Spinal cord (tissue), 10 donors: ENCODE results near the gene NPHP4. TPM values are rescaled to one million over a fixed set of nuclear protein-coding genes. Genes with fewer than 3 reads are reported as not detected.

Experiments used
- DNase-seq, 6 donors: peaks; one replicate each; pipeline versions ENCODE4 v3.0.0 to v3.0.0-alpha.2; 2013 to 2015; ENCODE audit warnings: low spot score in 6 of 6, low read depth in 4 of 6
- H3K27ac ChIP-seq: one replicate; pipeline ENCODE4 v1.5.1; 2013; ENCODE audit warnings: low read depth, low read length, control low read depth
- H3K27me3 ChIP-seq: one replicate; pipeline ENCODE4 v1.6.1; 2013; ENCODE audit warnings: low read length; ENCODE audit not compliant: control insufficient read depth, insufficient read depth
- H3K36me3 ChIP-seq: one replicate; pipeline ENCODE4 v1.6.1; 2013; ENCODE audit warnings: low read length; ENCODE audit not compliant: control insufficient read depth, insufficient read depth
- H3K4me1 ChIP-seq: one replicate; pipeline ENCODE4 v1.6.1; 2013; ENCODE audit warnings: low read length; ENCODE audit not compliant: control insufficient read depth, insufficient read depth
- H3K4me3 ChIP-seq: one replicate; pipeline ENCODE4 v1.5.1; 2013; ENCODE audit warnings: low read depth, low read length, control low read depth
- H3K9me3 ChIP-seq: one replicate; pipeline ENCODE4 v1.6.1; 2013; ENCODE audit warnings: low read length; ENCODE audit not compliant: control insufficient read depth, insufficient read depth
- WGBS: methylation state at CpG from one replicate; pipeline ENCODE4 v1.1.5; 2013; ENCODE audit warnings: missing lambda C conversion rate; ENCODE audit not compliant: insufficient coverage; 5-methylcytosine and 5-hydroxymethylcytosine counted together
- polyA plus RNA-seq, 2 donors: library from polyadenylated mRNA; unstranded; fragments of 120-200 nt; gene quantifications; one replicate each; pipeline ENCODE4 v1.2.1, GENCODE V29; 2013; ENCODE audit not compliant: insufficient read length in 2 of 2
- total RNA-seq, 2 donors: library from RNA; depleted of rRNA in 1 of 2; stranded (reverse); fragments of 120-200 nt in 1 of 2; fragments of >200 nt in 1 of 2; gene quantifications; one replicate each; pipeline versions ENCODE4 v1.2.3 to v1.2.4, GENCODE V29; 2013 to 2014
- donor health status: healthy.

NPHP4 gene
- total and polyA plus RNA-seq, 4 donors = 8.0 to 19.2 (median 13.3) TPM

DNA sequence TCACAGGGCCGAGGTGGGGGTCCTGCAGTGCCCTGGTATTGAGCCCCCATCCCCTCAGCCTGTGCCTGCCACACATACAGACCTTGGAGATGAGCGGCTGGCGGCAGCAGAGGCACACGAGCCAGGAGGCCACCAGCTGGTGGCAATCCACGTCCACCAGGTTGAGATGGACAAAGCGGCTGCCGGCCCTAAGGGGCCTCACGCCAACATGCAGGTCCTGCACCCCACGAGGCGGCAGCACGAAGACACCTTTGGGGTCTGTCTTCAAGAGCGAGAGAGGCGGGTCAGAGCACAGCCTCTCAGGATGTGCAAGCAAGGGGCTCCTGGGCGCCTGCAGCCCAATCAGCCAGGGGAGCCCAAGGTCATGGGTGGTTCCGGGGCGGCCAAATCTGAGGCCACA lies 128.0 kb downstream of the NPHP4 start:
- H3K27ac ChIP-seq = no peak overlapping the region
- 93% methylated on average over 16 of the region's 16 CpGs for WGBS
- DNase-seq = no peak
- H3K36me3 ChIP-seq = peaks cover 85% of the 10 kb centered on the region
- H3K4me3 ChIP-seq = no peak overlapping the region
- no peaks in the 10 kb centered on the region for H3K27me3 ChIP-seq
- H3K4me1 ChIP-seq = peaks cover 5% of the 10 kb centered on the region
- no peaks in the 10 kb centered on the region for H3K9me3 ChIP-seq

DNA sequence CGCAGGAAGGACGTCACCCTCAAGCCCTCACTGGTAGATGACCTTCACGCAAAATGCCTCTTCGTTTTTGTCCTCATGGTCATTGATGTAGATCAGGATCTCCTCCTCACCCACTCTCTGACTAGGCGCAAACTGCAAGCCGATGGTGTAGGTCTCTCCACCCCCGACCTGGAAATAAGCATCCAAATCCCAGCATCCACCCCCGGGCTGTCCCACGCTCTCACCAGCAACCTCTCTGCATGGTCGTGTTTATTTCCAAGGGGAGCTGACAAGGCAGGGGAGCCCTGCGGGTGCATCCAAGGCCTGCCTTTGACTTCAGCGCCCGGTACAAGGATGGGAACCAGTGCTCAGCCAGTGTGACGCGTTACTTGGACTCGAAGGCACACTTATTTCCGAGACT lies 129.0 kb downstream of the NPHP4 start:
- Histone ChIP-seq H3K4me1 (peaks cover 8% of the 10 kb centered on the region), H3K9me3 (no peaks in the 10 kb centered on the region), H3K4me3 (no peak overlapping the region), H3K36me3 (peaks cover 89% of the 10 kb centered on the region), H3K27me3 (no peaks in the 10 kb centered on the region), H3K27ac (no peak overlapping the region)
- 92% methylated on average over 17 of the region's 17 CpGs for WGBS
- no peak for DNase-seq

DNA sequence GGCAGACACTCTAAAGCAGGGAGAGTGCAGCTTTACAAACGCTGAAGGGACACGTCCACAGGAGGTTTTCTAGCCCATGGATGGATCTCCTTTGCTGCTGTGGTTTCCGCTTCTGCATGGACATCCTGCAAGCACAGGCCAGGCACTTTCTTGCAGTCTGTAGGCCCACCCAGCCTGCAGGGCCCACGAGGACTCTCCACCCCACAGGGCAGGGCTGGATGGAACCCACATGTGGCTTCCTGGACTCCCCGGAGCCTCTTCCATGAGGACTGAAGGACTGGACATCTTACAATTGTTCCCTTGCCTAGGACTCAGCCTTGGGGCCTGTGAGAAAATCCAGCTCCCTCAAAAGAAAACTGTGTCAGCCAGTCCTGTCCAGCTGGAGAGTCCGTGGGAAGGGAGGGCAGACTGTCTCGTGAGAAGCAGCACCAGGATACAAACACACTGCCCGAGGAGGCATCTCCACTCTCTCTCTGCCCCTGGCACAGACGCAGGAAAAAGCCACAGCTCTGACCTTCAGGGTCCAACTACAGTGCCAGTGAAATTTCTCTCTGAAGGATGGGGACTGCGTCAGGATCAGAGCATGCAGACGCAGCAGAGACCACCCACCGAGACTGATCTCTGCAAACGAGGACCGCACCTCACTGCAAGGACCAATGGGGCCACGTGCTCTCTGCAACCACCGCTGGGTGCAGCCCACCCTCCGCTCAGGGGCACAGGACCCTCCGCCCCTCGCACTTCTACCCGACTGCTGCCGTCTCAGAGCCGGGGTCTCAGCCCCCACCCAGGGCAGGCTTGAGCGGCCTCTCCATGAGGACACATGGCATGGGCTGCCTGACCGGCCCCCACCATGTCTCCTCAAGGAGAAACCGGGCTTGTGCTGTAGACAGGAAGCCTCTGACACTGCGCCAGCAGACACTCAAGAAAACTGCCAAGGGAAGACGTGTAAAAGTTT lies 130.1 kb downstream of the NPHP4 start:
- Histone ChIP-seq H3K36me3 (peaks cover 87% of the 10 kb centered on the region), H3K4me1 (peaks cover 18% of the 10 kb centered on the region), H3K4me3 (no peak overlapping the region), H3K27ac (no peak overlapping the region), H3K27me3 (no peaks in the 10 kb centered on the region), H3K9me3 (no peaks in the 10 kb centered on the region)
- WGBS = 85% methylated on average over 23 of the region's 27 CpGs
- DNase-seq = no peak

DNA sequence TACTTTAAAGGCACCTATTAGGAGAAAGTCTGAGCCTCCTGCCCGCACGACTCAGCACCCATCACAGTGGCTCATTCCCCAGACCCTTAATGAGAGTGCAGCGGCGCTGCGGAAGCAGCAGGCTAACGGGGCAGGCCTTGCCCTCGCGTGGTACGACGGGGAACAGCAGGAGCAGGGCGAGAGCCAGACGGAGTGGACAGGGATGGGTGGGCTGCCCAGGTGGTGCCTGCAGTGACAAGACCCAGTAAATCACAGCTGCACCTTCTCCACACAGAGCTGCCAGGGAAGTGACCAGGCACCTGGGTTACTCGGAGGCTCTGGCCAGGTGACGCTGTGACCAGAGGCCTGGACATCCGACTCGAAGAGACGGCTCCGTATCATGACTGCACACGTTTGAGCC lies 131.9 kb downstream of the NPHP4 start:
- no peaks in the 10 kb centered on the region for H3K9me3 ChIP-seq
- H3K36me3 ChIP-seq = peaks cover 83% of the 10 kb centered on the region
- H3K27ac ChIP-seq = no peak overlapping the region
- H3K4me3 ChIP-seq = no peak overlapping the region
- DNase-seq = peak in 1 of 6 donors; percentile 34
- 91% methylated on average over 12 of the region's 19 CpGs for WGBS
- H3K4me1 ChIP-seq = peaks cover 16% of the 10 kb centered on the region
- H3K27me3 ChIP-seq = no peaks in the 10 kb centered on the region

DNA sequence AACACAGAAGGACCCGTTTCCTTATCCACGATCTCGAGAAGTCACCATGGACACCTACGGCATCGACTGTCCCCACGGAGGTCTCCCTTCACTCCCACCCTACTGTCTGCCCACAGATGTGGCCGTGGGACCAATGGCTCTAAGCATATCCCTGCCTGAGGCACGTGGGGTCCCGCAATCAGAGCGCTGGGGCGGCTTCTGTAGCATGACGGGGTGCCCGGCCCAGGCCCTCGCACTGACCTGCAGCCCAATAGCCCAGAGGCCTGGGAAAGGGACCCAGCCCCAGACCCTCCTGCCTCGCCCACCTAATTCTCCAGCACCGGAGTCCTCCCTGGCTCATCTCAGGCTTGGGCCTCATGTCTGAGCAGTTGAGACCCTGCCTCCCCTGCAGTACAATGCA lies 132.5 kb downstream of the NPHP4 start:
- peaks cover 80% of the 10 kb centered on the region for H3K36me3 ChIP-seq
- no peak overlapping the region for H3K4me3 ChIP-seq
- H3K27me3 ChIP-seq = no peaks in the 10 kb centered on the region
- no peak for DNase-seq
- WGBS = 97% methylated on average over 16 of the region's 16 CpGs
- H3K4me1 ChIP-seq = peaks cover 16% of the 10 kb centered on the region
- H3K9me3 ChIP-seq = no peaks in the 10 kb centered on the region
- H3K27ac ChIP-seq = no peak overlapping the region

DNA sequence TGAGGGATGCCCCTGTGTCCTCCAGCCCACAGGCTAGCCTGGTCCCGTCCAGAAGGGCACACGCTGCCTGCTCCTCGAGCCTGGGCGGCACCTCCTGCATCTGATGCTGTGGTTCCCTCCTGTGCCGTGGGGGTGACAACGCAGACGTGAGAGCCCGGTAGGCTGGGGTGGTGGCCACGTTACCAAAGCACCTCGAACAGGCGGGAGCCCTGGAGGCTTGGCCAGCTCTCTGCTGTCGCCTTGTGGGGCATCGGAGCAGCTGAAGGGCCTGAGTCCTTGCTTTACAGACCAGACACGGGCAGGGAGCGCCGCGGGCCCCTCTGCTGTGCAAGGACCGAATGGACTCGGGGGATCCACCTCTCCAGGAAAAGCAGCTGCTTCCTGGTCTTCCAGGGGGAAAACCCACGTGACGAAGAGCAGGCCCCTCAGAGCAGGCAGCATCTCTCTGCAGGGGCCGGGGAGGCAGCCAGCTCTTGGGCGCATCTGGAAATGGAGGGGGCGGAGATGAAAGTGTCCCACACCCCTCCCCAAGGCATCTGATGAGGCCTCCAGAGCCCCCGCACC lies 133.3 kb downstream of the NPHP4 start:
- peaks cover 72% of the 10 kb centered on the region for H3K36me3 ChIP-seq
- no peak overlapping the region for H3K4me3 ChIP-seq
- peaks cover 16% of the 10 kb centered on the region for H3K4me1 ChIP-seq
- no peaks in the 10 kb centered on the region for H3K27me3 ChIP-seq
- no peak overlapping the region for H3K27ac ChIP-seq
- DNase-seq = no peak
- H3K9me3 ChIP-seq = no peaks in the 10 kb centered on the region
- 83% methylated on average over 21 of the region's 25 CpGs for WGBS

DNA sequence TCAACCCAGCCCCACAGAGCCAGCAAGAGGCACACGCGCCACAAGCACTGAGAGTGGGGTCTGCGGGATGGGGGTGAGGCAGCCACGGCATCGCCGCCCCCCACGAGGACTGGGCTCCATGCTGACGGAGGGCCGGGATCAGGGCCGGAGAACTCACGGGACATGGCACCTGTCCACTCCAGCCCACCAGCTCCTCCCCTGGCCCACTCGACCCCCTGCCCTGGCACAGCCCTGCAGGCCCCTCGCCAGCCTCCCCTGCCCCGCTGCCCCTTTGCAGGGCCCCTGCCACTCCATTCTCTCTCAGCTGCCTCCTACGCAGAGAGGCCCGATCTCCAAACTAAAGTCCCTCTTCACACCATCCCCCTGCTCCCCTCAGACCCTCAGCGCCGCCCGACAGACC lies 134.0 kb downstream of the NPHP4 start:
- Histone ChIP-seq H3K9me3 (no peaks in the 10 kb centered on the region), H3K27me3 (no peaks in the 10 kb centered on the region), H3K36me3 (peaks cover 65% of the 10 kb centered on the region), H3K27ac (no peak overlapping the region), H3K4me3 (no peak overlapping the region), H3K4me1 (peaks cover 16% of the 10 kb centered on the region)
- no peak for DNase-seq
- 85% methylated on average over 18 of the region's 19 CpGs for WGBS

DNA sequence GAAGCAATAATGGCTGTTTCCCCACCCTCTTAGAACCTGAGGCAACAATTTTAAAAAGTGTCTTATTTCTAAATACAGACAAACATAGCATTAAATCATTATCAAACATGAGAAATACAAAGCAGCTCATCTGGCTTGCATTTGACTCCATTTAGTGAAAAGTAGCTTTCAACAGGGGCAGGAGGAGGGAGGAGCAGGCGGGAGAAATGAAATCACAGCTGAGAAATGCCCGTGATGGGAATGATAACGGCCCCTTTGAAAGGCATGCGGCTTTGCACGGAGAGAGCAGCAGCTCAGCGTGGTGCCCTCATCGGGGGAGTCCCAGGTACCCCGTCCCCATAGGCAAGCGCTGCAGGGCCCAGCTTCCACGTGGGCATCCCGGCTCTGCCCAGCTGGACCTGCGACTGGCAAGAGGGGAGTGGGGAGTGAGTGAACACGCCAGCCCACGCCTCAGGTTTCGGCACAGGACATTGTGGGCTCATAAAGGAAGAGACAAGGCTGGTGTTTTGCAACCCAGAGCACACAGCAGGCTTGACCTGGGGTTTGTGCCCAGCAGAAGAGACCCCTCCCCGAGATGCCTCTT lies 134.6 kb downstream of the NPHP4 start:
- WGBS = 39% methylated on average over 16 of the region's 16 CpGs
- H3K27me3 ChIP-seq = no peaks in the 10 kb centered on the region
- H3K4me1 ChIP-seq = peaks cover 16% of the 10 kb centered on the region
- H3K4me3 ChIP-seq = no peak overlapping the region
- peaks cover 61% of the 10 kb centered on the region for H3K36me3 ChIP-seq
- H3K9me3 ChIP-seq = no peaks in the 10 kb centered on the region
- no peak overlapping the region for H3K27ac ChIP-seq
- peak in 2 of 6 donors; percentile 40 to 67 for DNase-seq

DNA sequence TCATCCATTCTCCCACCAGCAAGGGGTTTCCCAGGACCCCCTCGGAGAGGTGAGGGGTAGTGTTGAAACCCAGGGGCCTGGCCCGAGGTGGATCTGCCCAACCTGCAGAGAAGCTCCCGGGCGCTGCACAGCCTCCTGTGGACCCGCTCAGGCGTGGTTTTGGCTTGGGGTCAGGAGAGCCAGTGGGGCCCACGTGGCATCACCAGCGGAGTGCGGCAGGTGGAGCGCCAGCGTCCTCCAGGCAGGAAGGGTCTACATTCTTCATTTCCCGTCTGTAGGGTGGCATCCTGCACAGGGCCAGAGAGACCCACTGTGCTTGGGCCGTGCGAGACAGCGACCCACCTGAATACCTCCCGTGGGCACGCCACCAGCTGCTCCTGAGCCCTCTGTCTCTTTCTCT lies 135.2 kb downstream of the NPHP4 start:
- Histone ChIP-seq H3K4me3 (no peak overlapping the region), H3K4me1 (peaks cover 16% of the 10 kb centered on the region), H3K27me3 (no peaks in the 10 kb centered on the region), H3K9me3 (no peaks in the 10 kb centered on the region), H3K27ac (no peak overlapping the region), H3K36me3 (peaks cover 55% of the 10 kb centered on the region)
- no peak for DNase-seq
- 90% methylated on average over 17 of the region's 17 CpGs for WGBS
